GM18873 (cell line): ENCODE measurements around the gene EEF1A1.
"Not testable (repeated sequence)": the region's sequence is repeated elsewhere in the genome, so short reads cannot be mapped to it uniquely, and the experiment has no call there.

Experiments used
- ATAC-seq: cut with Tn5 transposase; IDR thresholded peaks from one replicate; pipeline ENCODE4 v1.9.1; 2021; ENCODE audit warnings: mild to moderate bottlenecking, moderate library complexity, moderate number of reproducible peaks; ENCODE audit not compliant: unreplicated experiment, low FRiP score

EEF1A1 gene

GRCh38 chr6:73508776-73509175 is 12.1 kb downstream of the EEF1A1 start:
- no peak for ATAC-seq

- ATAC-seq: no peak
Observed at GRCh38 chr6:73506246-73506645, 14.6 kb downstream of the EEF1A1 start.

GRCh38 chr6:73505705-73506104 is 15.1 kb downstream of the EEF1A1 start:
- not testable (repeated sequence) for ATAC-seq

- ATAC-seq: no peak
Observed at GRCh38 chr6:73505142-73505541, 15.7 kb downstream of the EEF1A1 start.

- ATAC-seq: no peak
Observed at GRCh38 chr6:73504160-73504559, 16.7 kb downstream of the EEF1A1 start.

- ATAC-seq: no peak
Observed at GRCh38 chr6:73503027-73503772, 17.6 kb downstream of the EEF1A1 start.

GRCh38 chr6:73497915-73498314 is 22.9 kb downstream of the EEF1A1 start:
- ATAC-seq: no peak

- ATAC-seq: no peak
Observed at GRCh38 chr6:73491377-73491776, 29.5 kb downstream of the EEF1A1 start.

GRCh38 chr6:73487473-73487872 is 33.4 kb downstream of the EEF1A1 start:
- no peak for ATAC-seq

- no peak for ATAC-seq
Observed at GRCh38 chr6:73484438-73484837, 36.4 kb downstream of the EEF1A1 start.

GRCh38 chr6:73481969-73482368 is 38.9 kb downstream of the EEF1A1 start:
- no peak for ATAC-seq

GRCh38 chr6:73477407-73477806 is 43.4 kb downstream of the EEF1A1 start:
- ATAC-seq: no peak

- no peak for ATAC-seq
Observed at GRCh38 chr6:73476723-73477122, 44.1 kb downstream of the EEF1A1 start.

- ATAC-seq: peak; percentile 98
Observed at GRCh38 chr6:73471686-73472290, 49.0 kb downstream of the EEF1A1 start.
